Spleen (tissue), 7 donors: ENCODE measurements around the gene ENO3.

ENCODE experiments used
- CTCF ChIP-seq, 11 experiments: fragments of 200-600 bp in 7 of 11; fragments of 450-650 bp in 4 of 11; sonication (generic) in 4 of 11; IDR thresholded peaks in 8 of 11; conservative IDR thresholded peaks in 3 of 11; 1 replicate in 7 of 11; 2 replicates in 4 of 11; pipeline versions ENCODE4 v1.4.0 to v1.8.0; 2016 to 2021; ENCODE audit warnings: antibody characterized with exemption in 11 of 11, inconsistent platforms in 4 of 11, mild to moderate bottlenecking in 1 of 11
- POLR2AphosphoS5 ChIP-seq, 3 donors: sonication (generic); formaldehyde crosslinking; IDR thresholded peaks; one replicate each; pipeline ENCODE4 v1.5.1; 2017; ENCODE audit warnings: antibody characterized with exemption in 3 of 3
- donor health status: DM: no; HTN: no; CAD: no; lungs with moderate emphysema.
- donor health status: DM: no; HTN: no; CAD: no.
- donor health status: DM: no; HTN: no; CAD: no.

- TF ChIP-seq CTCF (IDR thresholded peaks at IDR 0.05 in 8 of 11, conservative IDR thresholded peaks at IDR 0.05 in 3 of 11) (no peak), POLR2AphosphoS5 (IDR thresholded peaks at IDR 0.05) (no peak)
These were observed 48.0 kb downstream of the ENO3 start for GRCh38 chr17:4998732-4999429.
